Activated CD8-positive, alpha-beta memory T cell treated with anti-CD3 and anti-CD28 coated beads, Interleukin-2, amount 50 U/mL, for 24 hours (primary cell): ENCODE results near the gene SMG5.
"Not testable (repeated sequence)": the region's sequence is repeated elsewhere in the genome, so short reads cannot be mapped to it uniquely, and the experiment has no call there.

Source experiments
- DNase-seq: peaks from one replicate; pipeline ENCODE4 v3.0.0-alpha.2; 2020; ENCODE audit errors: extremely low read depth

SMG5 gene

DNA sequence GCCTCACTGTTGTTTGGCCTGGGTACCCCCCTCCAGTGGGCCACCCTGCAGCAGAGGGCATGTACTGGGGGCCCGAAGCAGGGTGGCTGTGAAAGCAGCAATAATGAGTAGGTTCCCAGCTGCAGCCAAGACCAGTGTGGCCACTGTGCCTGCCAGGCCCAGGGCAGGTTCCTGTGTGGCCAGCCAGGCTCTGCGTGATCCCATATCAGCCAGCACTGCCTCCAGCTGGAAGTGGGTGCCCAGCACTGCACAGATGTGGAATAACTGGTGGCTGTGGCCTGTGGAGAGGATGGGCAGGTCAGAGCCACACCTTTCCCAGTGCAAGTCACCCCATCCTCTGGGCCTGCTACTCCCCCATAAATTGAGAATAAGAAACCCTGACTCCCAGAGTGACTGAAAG lies 38.5 kb downstream of the SMG5 start:
- no peak for DNase-seq

DNA sequence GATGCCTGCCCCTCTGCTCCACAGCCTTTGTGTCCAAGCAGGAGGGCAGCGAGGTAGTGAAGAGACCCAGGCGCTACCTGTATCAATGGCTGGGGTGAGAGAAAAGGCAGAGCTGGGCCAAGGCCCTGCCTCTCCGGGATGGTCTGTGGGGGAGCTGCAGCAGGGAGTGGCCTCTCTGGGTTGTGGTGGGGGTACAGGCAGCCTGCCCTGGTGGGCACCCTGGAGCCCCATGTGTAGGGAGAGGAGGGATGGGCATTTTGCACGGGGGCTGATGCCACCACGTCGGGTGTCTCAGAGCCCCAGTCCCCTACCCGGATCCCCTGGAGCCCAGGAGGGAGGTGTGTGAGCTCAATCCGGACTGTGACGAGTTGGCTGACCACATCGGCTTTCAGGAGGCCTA lies 39.9 kb downstream of the SMG5 start:
- no peak for DNase-seq

- no peak for DNase-seq
These were observed 40.7 kb downstream of the SMG5 start, which contains the start of gene BGLAP for GRCh38 chr1:156241926-156242325. Gene BGLAP (plus strand): TSS chr1:156242184. CDS start chr1:156242232, 48 bp downstream.

- DNase-seq = no peak
These were observed 41.3 kb downstream of the SMG5 start for GRCh38 chr1:156241311-156241811.

DNA sequence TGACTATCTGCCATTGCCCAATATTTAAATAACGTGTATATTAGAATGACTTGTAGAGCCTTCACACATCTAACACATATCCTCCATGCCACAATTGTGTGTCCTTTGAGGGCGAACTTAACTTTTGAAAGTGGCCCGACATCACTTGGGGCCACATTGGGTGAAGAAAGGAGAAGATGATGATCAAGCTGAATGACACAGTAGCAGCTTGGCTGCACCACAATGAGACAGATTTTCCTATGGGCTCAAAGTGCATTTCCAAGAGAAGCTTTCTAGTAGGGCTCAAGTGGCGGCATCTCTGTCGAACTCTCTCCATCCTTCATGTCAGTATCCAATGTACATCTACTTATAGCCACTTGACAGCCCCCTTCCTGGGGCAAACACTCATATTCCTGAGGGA lies 44.4 kb downstream of the SMG5 start:
- DNase-seq = no peak

- DNase-seq = no peak
These were observed 46.5 kb downstream of the SMG5 start for GRCh38 chr1:156236164-156236563.

GRCh38 chr1:156233426-156234127 lies 49.0 kb downstream of the SMG5 start:
- no peak for DNase-seq

GRCh38 chr1:156232201-156232894 lies 50.3 kb downstream of the SMG5 start:
- no peak for DNase-seq

GRCh38 chr1:156230473-156230837 lies 52.2 kb downstream of the SMG5 start:
- DNase-seq = no peak

GRCh38 chr1:156229809-156230472 lies 52.7 kb downstream of the SMG5 start:
- no peak for DNase-seq

- no peak for DNase-seq
These were observed 54.1 kb downstream of the SMG5 start for GRCh38 chr1:156228501-156228900.

- DNase-seq = no peak
These were observed 55.8 kb downstream of the SMG5 start for GRCh38 chr1:156226782-156227181.

GRCh38 chr1:156226116-156226538 lies 56.5 kb downstream of the SMG5 start:
- no peak for DNase-seq

GRCh38 chr1:156225677-156226014 lies 57.0 kb downstream of the SMG5 start:
- no peak for DNase-seq

GRCh38 chr1:156221986-156222692 lies 60.5 kb downstream of the SMG5 start:
- DNase-seq = no peak

DNA sequence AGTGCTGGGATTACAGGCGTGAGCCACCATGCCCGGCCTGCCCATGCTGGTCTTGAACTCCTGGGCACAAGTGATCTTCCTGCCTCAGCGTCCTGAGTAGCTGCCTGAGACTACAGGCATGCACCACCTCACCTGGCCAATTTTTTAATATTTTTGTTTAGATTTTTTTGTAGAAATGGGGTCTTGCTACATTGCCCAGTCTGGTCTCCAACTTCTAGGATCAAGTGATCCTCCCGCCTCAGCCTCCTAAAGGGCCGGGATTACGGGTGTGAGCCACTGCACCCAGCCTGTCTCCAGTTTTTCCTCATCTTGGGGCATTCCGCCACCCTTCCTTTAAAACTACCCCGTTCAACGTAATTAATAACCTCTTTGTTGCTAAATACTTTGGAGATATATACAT lies 62.4 kb downstream of the SMG5 start:
- DNase-seq = no peak

- DNase-seq = no peak
These were observed 64.8 kb downstream of the SMG5 start for GRCh38 chr1:156217871-156218270.

DNA sequence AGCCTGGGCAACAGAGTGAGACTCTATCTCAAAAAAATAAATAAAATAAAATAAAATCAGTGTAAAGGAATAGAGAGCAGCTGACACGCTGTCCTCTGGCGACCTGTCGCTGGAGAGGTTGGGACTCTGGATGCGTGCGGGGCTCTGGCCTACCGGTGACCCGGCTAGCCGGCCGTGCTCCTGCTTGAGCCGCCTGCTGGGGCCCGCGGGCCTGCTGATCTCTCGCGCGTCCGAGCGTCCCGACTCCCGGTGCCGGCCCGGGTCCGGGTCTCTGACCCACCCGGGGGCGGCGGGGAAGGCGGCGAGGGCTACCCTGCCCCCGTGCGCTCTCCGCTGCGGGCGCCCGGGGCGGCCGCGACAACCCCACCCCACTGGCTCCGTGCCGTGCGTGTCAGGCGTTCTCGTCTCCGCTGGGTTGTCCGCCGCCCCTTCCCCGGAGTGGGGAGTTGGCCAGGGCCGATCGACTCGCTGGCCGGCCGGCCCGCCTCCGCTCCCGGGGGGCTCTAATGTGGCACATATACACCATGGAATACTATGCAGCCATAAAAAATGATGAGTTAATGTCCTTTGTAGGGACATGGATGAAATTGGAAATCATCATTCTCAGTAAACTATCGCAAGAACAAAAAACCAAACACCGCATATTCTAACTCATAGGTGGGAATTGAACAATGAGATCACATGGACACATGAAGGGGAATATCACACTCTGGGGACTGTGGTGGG lies 66.1 kb downstream of the SMG5 start:
- DNase-seq = not testable (repeated sequence)

GRCh38 chr1:156214024-156214748 lies 68.4 kb downstream of the SMG5 start:
- DNase-seq = no peak

- DNase-seq = no peak
These were observed 69.0 kb downstream of the SMG5 start for GRCh38 chr1:156213644-156213966.
